Stimulated activated naive B cell treated with anti-CD40 and anti-IgM and Interleukin-4, amounts not matched to agents 10 μg/mL and 1 μg/mL and 100 μg/mL, for 72 hours (primary cell): ENCODE data around the gene SH3BGRL.
"Not testable (repeated sequence)": the region's sequence is repeated elsewhere in the genome, so short reads cannot be mapped to it uniquely, and the experiment has no call there.

ENCODE experiments used
- ATAC-seq, 2 donors: fragments of 150-1000 bp; cut with Tn5 transposase; replicated peaks; 2 replicates each; pipeline ENCODE4 v1.10.0; 2021; ENCODE audit warnings: moderate library complexity in 1 of 2
- DNase-seq: peaks from one replicate; pipeline ENCODE4 v3.0.0; 2021
- H3K27ac Mint-ChIP-seq: one replicate; pipeline ENCODE4 v1.8.0; 2022; ENCODE audit warnings: mild to moderate bottlenecking, mixed read lengths
- H3K27me3 Mint-ChIP-seq, 2 donors: one replicate each; pipeline ENCODE4 v1.8.0; 2022; ENCODE audit warnings: mixed read lengths in 2 of 2
- H3K36me3 Mint-ChIP-seq, 2 donors: one replicate each; pipeline ENCODE4 v1.8.0; 2022; ENCODE audit warnings: mixed read lengths in 2 of 2, mild to moderate bottlenecking in 1 of 2
- H3K4me1 Mint-ChIP-seq, 2 donors: one replicate each; pipeline ENCODE4 v1.8.0; 2022; ENCODE audit warnings: mixed read lengths in 2 of 2, mild to moderate bottlenecking in 1 of 2
- H3K4me3 Mint-ChIP-seq, 2 donors: one replicate each; pipeline ENCODE4 v1.8.0; 2022; ENCODE audit warnings: mild to moderate bottlenecking in 2 of 2, mixed read lengths in 2 of 2, moderate library complexity in 1 of 2
- H3K9me3 Mint-ChIP-seq, 2 donors: one replicate each; pipeline ENCODE4 v1.8.0; 2022; ENCODE audit warnings: mixed read lengths in 2 of 2, mild to moderate bottlenecking in 1 of 2

SH3BGRL gene

DNA sequence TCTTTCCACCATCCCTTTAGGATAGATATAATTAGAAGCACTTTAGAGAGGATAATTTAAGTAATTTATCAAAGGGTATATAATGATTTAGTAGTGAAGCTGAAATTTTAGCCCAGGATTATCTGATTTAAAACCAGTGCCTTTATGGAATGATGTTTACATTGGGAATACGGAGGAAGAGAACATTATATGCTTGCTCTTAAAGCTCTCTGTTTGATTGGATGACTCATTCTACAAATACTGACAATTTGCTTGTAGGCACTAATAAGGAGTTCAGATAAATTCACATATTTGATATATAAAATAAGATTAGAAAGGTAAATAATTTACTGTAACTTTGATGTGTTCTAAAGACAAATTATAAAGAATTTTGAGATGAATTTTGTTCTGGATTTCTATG lies 84.7 kb downstream of the SH3BGRL start:
- DNase-seq (no peak), ATAC-seq (no peak)
- H3K36me3 Mint-ChIP-seq = peaks cover 25 to 54% of the 10 kb centered on the region in 2 donors
- H3K27me3 Mint-ChIP-seq = no peaks in the 10 kb centered on the region
- peaks cover 10 to 21% of the 10 kb centered on the region in 2 donors for H3K9me3 Mint-ChIP-seq
- H3K27ac Mint-ChIP-seq = no peak overlapping the region
- no peaks in the 10 kb centered on the region for H3K4me1 Mint-ChIP-seq
- no peak overlapping the region for H3K4me3 Mint-ChIP-seq

DNA sequence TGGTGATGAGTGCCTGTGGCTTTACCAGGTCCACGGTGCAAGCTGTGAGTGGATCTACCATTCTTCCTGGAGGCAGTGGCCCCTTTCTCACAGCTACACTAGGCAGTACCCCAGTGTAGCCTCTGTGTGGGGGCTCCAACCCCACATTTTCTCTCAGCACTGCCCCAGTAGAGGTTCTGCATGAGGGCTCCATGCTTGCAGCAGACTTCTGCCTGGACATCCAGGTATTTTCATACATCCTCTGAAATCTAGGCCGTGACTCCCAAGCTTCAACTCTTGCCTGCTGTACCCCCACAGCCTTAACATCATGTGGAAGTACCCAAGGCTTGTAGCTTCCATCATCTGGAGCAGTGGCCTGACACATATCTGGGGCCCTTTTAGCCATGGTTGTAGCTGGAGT lies 90.1 kb downstream of the SH3BGRL start:
- H3K4me3 Mint-ChIP-seq = no peak overlapping the region
- H3K36me3 Mint-ChIP-seq = peaks cover 49 to 73% of the 10 kb centered on the region in 2 donors
- H3K27ac Mint-ChIP-seq = no peak overlapping the region
- peaks cover 10 to 21% of the 10 kb centered on the region in 2 donors for H3K9me3 Mint-ChIP-seq
- H3K27me3 Mint-ChIP-seq = no peaks in the 10 kb centered on the region
- ATAC-seq (no peak), DNase-seq (no peak)
- H3K4me1 Mint-ChIP-seq = no peaks in the 10 kb centered on the region

DNA sequence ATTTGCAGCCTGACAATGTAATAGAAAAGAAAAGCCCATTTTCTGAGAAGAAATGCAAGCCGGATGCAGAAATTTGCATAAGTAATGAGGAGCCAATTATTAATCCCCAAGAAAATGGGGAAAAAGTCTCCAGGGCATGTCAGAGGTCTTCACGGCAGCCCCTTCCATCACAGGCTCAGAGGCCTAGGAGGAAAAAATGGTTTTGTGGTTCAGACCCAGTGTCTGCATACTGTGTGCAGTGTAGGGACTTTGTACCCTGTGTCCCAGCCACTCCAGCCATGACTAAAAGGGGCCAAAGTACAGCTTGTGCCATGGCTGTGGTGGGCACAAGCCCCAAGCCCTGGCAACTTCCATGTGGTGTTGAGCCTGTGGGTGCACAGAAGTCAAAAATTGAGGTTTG lies 92.2 kb downstream of the SH3BGRL start:
- Mint-ChIP-seq H3K4me3 (no peak overlapping the region), H3K36me3 (peaks cover 41 to 69% of the 10 kb centered on the region in 2 donors), H3K9me3 (peaks cover 8 to 18% of the 10 kb centered on the region in 2 donors), H3K27me3 (no peaks in the 10 kb centered on the region), H3K4me1 (no peaks in the 10 kb centered on the region), H3K27ac (no peak overlapping the region)
- DNase-seq (no peak), ATAC-seq (no peak)

DNA sequence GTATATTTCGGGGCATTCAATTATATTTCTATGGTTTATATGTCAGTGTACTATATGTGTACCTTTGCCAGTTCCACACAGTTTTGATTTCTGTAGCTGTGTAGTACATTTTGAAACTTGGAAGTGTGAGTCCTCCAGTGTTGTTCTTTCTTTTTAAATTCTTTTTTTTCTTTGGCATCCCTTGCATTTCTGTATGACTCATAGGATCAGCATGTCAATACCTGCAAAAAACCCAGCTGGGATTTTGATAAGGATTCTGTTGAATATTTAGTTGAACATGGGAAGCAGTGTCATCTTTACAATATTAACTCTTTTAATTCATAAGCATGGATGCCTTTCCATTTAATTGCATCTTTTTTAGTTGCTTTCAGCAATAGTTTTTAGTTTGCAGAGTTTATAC lies 100.0 kb downstream of the SH3BGRL start:
- Mint-ChIP-seq H3K36me3 (peaks cover 5 to 26% of the 10 kb centered on the region in 2 donors), H3K4me1 (peaks cover 5 to 12% of the 10 kb centered on the region in 2 donors), H3K27me3 (no peaks in the 10 kb centered on the region), H3K27ac (no peak overlapping the region), H3K9me3 (peaks cover under 1 to 5% of the 10 kb centered on the region in 2 donors), H3K4me3 (no peak overlapping the region)
- ATAC-seq (no peak), DNase-seq (no peak)

DNA sequence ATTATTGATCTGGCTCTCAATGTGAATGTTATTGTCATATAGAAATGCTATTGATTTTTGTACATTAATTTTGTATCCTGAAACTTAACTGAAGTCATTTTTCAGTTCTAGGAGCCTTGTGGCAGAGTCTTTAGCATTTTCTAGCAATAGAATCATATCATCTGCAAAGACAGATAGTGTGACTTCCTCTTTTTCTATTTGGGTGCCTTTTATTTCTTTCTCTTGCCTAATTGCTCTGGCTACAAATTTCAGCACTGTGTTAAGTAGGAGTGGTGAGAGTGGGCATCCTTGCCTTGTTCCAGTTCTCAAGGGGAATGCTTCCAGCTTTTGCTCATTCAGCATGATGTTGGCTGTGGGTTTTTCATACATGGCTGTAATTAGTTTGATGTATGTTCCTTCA lies 102.7 kb downstream of the SH3BGRL start:
- Mint-ChIP-seq H3K27ac (no peak overlapping the region), H3K27me3 (no peaks in the 10 kb centered on the region), H3K36me3 (peaks cover 4 to 19% of the 10 kb centered on the region in 2 donors), H3K4me3 (no peak overlapping the region), H3K9me3 (peaks cover 3 to 5% of the 10 kb centered on the region in 2 donors), H3K4me1 (peaks cover 7 to 17% of the 10 kb centered on the region in 2 donors)
- DNase-seq (no peak), ATAC-seq (no peak)

DNA sequence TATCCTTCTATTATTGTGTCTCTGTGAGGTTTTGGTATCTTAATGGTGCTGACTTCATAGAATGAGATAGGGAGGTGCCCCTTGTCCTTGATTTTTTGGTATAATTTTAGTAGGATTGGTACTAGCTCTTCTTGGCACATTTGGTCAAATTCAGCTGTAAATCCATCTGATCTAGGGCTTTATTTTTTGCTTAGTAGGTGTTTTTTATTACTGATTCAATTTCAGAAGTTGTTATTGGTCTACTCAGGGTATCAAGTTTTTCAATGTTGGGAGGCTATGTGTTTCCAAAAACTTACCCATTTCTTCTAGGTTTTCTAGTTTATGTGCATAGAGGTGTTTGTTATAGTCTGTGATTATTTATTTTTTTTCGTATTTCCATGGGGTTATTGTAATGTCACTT lies 103.3 kb downstream of the SH3BGRL start:
- H3K36me3 Mint-ChIP-seq = peaks cover 3 to 19% of the 10 kb centered on the region in 2 donors
- peaks cover 7 to 17% of the 10 kb centered on the region in 2 donors for H3K4me1 Mint-ChIP-seq
- H3K4me3 Mint-ChIP-seq = no peak overlapping the region
- DNase-seq = no peak
- ATAC-seq = no peak
- peaks cover 3 to 5% of the 10 kb centered on the region in 2 donors for H3K9me3 Mint-ChIP-seq
- H3K27me3 Mint-ChIP-seq = no peaks in the 10 kb centered on the region
- H3K27ac Mint-ChIP-seq = no peak overlapping the region

DNA sequence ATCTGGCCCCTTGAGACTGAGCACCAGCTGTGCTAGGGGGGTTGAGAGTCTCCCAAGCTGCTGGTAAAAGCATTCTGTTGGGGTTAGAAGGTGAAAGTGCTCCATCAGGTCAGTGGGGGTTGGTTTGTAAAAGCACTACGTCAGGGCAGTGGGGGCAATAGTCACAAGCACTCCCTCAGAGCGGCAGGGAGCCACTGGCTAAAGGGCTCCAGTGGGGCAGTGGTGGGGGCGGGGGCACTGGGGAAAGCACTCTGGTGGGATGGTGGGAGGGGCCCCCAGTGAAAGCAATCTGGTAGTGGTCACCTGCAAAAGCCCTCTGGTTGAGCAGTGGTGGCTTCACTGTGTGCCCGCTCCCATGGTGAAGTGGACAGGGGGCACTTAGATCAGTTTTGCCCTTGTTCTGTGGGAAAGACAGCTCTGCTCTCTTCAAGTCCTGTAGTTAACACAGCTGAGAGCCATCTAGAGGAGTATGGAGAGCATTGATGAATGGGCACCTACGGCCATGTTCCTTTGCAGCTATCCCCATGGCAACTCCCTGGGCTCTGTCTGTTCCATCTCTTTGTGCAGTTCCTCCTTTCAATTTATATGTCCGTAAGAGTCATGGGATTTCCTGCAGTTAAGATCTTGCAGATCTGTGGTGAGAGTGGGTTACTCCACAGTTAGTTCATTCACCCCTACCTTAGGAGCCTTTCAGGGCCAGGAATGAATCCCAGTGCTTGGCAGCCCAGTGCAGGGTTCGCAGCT lies 106.4 kb downstream of the SH3BGRL start:
- no peak overlapping the region for H3K4me3 Mint-ChIP-seq
- no peak for DNase-seq
- H3K9me3 Mint-ChIP-seq = peaks cover 5 to 11% of the 10 kb centered on the region in 2 donors
- no peaks in the 10 kb centered on the region for H3K27me3 Mint-ChIP-seq
- H3K36me3 Mint-ChIP-seq = peaks cover 7 to 38% of the 10 kb centered on the region in 2 donors
- peaks cover 6 to 17% of the 10 kb centered on the region in 2 donors for H3K4me1 Mint-ChIP-seq
- ATAC-seq = no peak
- no peak overlapping the region for H3K27ac Mint-ChIP-seq

DNA sequence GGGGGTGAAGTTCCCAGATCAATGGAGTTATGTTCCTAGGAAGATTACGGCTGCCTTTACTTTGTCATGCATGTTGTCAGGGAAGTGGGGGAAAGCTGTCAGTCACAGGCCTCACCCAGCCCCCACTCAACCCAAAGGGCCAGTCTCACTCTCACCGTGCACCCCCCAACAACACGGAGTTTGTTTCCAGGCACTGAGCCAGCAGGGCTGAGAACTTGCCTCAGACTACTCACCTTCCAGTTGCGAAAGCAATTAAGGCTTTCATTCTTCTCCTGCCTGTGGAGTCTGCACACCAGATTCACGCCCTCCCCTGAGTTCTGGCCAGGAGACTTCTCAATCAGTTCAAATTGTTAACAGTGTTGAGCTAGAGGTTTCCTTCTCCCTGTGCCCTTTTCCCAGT lies 114.3 kb downstream of the SH3BGRL start:
- Mint-ChIP-seq H3K4me1 (peaks cover 10 to 17% of the 10 kb centered on the region in 2 donors), H3K36me3 (peaks cover 28 to 41% of the 10 kb centered on the region in 2 donors), H3K27me3 (no peaks in the 10 kb centered on the region), H3K4me3 (no peak overlapping the region), H3K9me3 (peaks cover 1 to 7% of the 10 kb centered on the region in 2 donors), H3K27ac (no peak overlapping the region)
- DNase-seq (no peak), ATAC-seq (no peak)

DNA sequence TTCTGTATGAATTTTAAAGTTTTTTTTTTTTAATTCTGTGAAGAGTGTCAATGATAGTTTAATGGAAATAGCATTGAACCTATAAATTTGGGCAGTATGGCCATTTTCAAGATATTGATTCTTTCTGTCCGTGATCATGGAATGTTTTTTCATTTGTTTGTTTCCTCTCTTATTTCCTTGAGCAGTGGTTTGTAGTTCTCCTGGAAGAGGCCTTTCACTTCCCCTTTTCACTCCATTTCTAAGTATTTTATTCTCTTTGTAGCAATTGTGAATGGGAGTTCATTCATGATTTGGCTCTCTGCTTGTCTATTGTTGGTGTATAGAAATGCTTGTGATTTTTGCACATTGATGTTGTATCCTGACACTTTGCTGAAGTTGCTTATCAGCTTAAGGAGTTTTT lies 129.8 kb downstream of the SH3BGRL start:
- H3K27me3 Mint-ChIP-seq, ATAC-seq, H3K27ac Mint-ChIP-seq, H3K4me3 Mint-ChIP-seq, H3K9me3 Mint-ChIP-seq, DNase-seq: not testable (repeated sequence)
- peaks cover 26 to 27% of the 10 kb centered on the region in 2 donors for H3K36me3 Mint-ChIP-seq
- peaks cover 8 to 16% of the 10 kb centered on the region in 2 donors for H3K4me1 Mint-ChIP-seq

DNA sequence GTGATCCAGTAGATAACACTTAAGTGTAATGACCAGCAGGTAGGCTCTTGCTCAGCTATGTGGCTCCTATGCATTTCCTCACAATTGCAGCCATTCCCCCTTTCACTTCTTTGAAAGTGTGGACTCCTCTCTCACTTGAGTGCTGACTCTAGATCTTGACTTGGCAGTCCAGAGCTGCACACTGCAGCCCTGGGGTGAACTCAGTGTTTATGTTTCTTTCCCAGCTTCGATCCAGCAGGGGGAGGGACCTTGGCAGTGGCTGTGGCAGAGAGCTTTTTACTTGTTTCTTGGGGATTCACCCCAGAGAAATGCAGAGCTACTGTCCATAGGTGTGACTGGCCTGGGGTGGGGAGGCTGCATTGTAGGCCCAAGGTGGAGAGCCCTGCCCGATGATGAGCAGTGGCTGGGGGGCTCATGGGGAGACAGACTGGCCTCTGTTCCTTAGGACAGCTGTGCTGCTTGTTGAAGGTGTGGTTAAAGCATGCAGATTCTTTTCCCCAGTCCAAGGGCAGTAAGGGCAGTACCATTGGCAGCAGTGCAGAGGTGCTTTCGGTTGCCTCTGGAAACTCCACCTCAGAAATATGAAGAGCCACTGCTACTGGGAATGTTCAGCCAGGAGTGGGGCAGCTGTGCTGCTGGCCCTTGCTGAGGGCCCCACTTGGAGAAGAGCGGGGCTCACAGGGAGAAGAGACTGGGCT lies 134.7 kb downstream of the SH3BGRL start:
- peaks cover 3 to 11% of the 10 kb centered on the region in 2 donors for H3K9me3 Mint-ChIP-seq
- DNase-seq (no peak), ATAC-seq (no peak)
- H3K36me3 Mint-ChIP-seq = peaks cover 25 to 32% of the 10 kb centered on the region in 2 donors
- no peaks in the 10 kb centered on the region for H3K27me3 Mint-ChIP-seq
- no peak overlapping the region for H3K4me3 Mint-ChIP-seq
- H3K27ac Mint-ChIP-seq = no peak overlapping the region
- peaks cover 5 to 15% of the 10 kb centered on the region in 2 donors for H3K4me1 Mint-ChIP-seq

DNA sequence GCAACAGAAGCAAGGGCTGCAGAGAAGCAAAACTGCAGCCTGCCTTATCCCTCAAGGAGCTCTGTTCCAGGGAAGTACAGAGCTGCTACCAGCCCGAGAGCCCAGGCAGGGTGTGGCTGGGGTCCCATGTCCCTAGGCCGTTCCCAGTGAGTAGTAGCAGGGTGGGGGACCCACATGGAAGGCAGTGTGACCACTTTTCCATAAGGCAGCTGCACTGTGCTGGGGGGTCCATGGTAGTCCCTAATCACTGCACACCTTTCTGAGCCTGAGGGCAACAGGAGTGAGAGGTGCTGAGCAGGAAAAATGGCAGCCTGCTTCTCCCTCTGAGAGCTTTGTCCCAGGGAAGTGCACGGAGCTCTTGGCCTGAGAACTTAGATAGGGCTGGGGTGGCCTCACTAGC lies 135.9 kb downstream of the SH3BGRL start:
- H3K36me3 Mint-ChIP-seq = peaks cover 21 to 37% of the 10 kb centered on the region in 2 donors
- peaks cover 3 to 11% of the 10 kb centered on the region in 2 donors for H3K9me3 Mint-ChIP-seq
- H3K4me1 Mint-ChIP-seq = peaks cover 2 to 8% of the 10 kb centered on the region in 2 donors
- no peak overlapping the region for H3K27ac Mint-ChIP-seq
- no peak overlapping the region for H3K4me3 Mint-ChIP-seq
- no peaks in the 10 kb centered on the region for H3K27me3 Mint-ChIP-seq
- DNase-seq (no peak), ATAC-seq (no peak)

DNA sequence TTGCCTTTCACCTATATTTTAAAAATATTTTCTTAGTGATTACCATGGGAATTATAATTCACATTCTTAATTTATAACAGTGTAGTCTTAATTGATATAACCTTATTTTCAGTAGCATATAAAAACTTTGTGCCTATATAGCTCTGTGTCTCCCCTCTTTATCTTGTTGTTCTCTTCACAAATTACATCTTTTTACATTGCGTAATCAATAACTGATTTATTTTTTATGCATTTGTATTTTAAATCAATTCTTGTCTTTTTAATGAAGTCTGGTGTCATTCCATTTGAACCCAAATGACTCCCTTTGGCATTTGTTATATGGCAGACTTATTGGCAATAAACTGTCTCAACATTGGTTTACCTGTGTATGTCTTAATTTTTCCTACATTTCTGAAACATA lies 137.0 kb downstream of the SH3BGRL start:
- H3K9me3 Mint-ChIP-seq = peaks cover 3 to 16% of the 10 kb centered on the region in 2 donors
- H3K27me3 Mint-ChIP-seq = no peaks in the 10 kb centered on the region
- DNase-seq (no peak), ATAC-seq (no peak)
- no peak overlapping the region for H3K27ac Mint-ChIP-seq
- H3K4me3 Mint-ChIP-seq = no peak overlapping the region
- peaks cover 0 to 5% of the 10 kb centered on the region in 2 donors for H3K4me1 Mint-ChIP-seq
- H3K36me3 Mint-ChIP-seq = peaks cover 17 to 42% of the 10 kb centered on the region in 2 donors

DNA sequence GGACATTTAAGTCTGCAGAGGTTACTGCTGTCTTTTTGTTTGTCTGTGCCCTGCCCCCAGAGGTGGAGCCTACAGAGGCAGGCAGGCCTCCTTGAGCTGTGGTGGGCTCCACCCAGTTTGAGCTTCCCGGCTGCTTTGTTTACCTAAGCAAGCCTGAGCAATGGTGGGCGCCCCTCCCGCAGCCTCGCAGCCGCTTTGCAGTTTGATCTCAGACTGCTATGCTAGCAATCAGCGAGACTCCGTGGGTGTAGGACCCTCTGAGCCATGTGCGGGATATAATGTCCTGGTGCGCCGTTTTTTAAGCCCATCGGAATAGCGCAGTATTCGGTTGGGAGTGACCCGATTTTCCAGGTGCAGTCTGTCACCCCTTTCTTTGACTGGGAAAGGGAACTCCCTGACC lies 143.4 kb downstream of the SH3BGRL start:
- DNase-seq, H3K27me3 Mint-ChIP-seq, H3K9me3 Mint-ChIP-seq, ATAC-seq, H3K27ac Mint-ChIP-seq, H3K4me1 Mint-ChIP-seq, H3K4me3 Mint-ChIP-seq: not testable (repeated sequence)
- peaks cover 4 to 34% of the 10 kb centered on the region in 2 donors for H3K36me3 Mint-ChIP-seq
